OCI-LY3 (cell line): ENCODE results near the gene PRPF6.

ENCODE experiments used
- CTCF ChIP-seq: fragments of 200-600, 300-600 bp; sonication (generic); IDR thresholded peaks from 2 replicates; pipeline ENCODE4 v1.5.1; 2014; ENCODE audit warnings: antibody characterized with exemption, low read length, low read depth
- EZH2phosphoT487 ChIP-seq: fragments of 200-600 bp; shearing (Covaris generic); IDR thresholded peaks from 2 replicates; pipeline ENCODE4 v1.6.1; 2018; ENCODE audit warnings: antibody characterized with exemption, mixed run types, low read depth

GRCh38 chr20:64062596-64063388 lies 81.9 kb downstream of the PRPF6 start, which contains the start of gene TCEA2:
- TF ChIP-seq CTCF (no peak), EZH2phosphoT487 (no peak)
